Measurements from ENCODE around the gene OR10H2. TPM values are rescaled to one million over a fixed set of nuclear protein-coding genes. Genes with fewer than 3 reads are reported as not detected.

Gene OR10H2
- total RNA-seq, 1 experiment from 2014 or later, result not detected

DNA sequence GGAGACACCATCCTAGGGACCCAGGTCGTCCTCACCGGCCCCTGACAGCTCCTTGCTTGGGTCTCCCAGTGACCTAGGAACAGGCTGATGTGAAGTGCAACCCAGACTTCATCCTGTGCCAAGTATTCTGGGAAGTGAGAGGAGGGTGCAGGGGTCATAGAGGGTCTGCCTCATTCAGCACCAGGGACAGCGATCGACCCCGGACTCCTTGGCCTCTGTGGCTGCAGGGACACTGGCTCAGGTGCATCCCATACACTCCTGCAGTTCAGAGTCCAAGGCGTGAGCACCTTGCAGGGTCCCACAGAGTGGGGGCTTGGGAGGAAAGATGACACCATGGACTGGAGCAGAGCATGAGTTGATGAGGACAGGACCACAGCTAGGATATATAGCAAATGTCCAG lies 10.0 kb upstream of the OR10H2 start:
- ChIA-PET CTCF (no interaction called here), POLR2A (no interaction called here)
- in situ Hi-C loops (cut with HindIII; ENCODE audit: low pct_unique_long_range_greater_than_20kb, low sequenced_read_pairs) (no loop called here), intact Hi-C loops (cut with micrococcal nuclease; ENCODE audit: unreplicated experiment) (no loop called here)
- H3K36me3 ChIP-seq (ENCODE audit: control insufficient read depth, insufficient read depth, low read length), result no peaks in the 10 kb centered on the region
- DNase-seq (ENCODE audit: low read depth, low spot score), result no peak
- TF ChIP-seq SIN3A (IDR thresholded peaks at IDR 0.05; ENCODE audit: borderline replicate concordance, insufficient read depth, low read depth, low read length), result no peak
- TF ChIP-seq, protein P1, sequence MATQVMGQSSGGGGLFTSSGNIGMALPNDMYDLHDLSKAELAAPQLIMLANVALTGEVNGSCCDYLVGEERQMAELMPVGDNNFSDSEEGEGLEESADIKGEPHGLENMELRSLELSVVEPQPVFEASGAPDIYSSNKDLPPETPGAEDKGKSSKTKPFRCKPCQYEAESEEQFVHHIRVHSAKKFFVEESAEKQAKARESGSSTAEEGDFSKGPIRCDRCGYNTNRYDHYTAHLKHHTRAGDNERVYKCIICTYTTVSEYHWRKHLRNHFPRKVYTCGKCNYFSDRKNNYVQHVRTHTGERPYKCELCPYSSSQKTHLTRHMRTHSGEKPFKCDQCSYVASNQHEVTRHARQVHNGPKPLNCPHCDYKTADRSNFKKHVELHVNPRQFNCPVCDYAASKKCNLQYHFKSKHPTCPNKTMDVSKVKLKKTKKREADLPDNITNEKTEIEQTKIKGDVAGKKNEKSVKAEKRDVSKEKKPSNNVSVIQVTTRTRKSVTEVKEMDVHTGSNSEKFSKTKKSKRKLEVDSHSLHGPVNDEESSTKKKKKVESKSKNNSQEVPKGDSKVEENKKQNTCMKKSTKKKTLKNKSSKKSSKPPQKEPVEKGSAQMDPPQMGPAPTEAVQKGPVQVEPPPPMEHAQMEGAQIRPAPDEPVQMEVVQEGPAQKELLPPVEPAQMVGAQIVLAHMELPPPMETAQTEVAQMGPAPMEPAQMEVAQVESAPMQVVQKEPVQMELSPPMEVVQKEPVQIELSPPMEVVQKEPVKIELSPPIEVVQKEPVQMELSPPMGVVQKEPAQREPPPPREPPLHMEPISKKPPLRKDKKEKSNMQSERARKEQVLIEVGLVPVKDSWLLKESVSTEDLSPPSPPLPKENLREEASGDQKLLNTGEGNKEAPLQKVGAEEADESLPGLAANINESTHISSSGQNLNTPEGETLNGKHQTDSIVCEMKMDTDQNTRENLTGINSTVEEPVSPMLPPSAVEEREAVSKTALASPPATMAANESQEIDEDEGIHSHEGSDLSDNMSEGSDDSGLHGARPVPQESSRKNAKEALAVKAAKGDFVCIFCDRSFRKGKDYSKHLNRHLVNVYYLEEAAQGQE (IDR thresholded peaks at IDR 0.05; ENCODE audit: insufficient read depth in 1 of 2, low read depth in 2 of 2, low read length in 1 of 2), result peak; percentile 76 to 81
- no peaks in the 10 kb centered on the region for H3K9me3 ChIP-seq (ENCODE audit: control insufficient read depth, insufficient read depth, low read depth, low read length)
- ATAC-seq, result no peak
- H3K4me1 ChIP-seq (ENCODE audit: control insufficient read depth, insufficient read depth, low read length), result no peaks in the 10 kb centered on the region
- H3K4me3 ChIP-seq (ENCODE audit: low read depth in 2 of 2, low read length in 2 of 2), result no peak overlapping the region
- H3K27ac ChIP-seq (ENCODE audit: low read length), result no peak overlapping the region
- no TSS peak for BruUV-seq (replicated peaks)
- peaks cover 4% of the 10 kb centered on the region for H3K27me3 ChIP-seq (ENCODE audit: control insufficient read depth, insufficient read depth, low read length)

- CTCF ChIA-PET, result no interaction called here
- POLR2A ChIA-PET, result no interaction called here
- BruUV-seq (replicated peaks), result no TSS peak
- TF ChIP-seq, protein P1 (IDR thresholded peaks at IDR 0.05; ENCODE audit: insufficient read depth in 1 of 2, low read depth in 2 of 2, low read length in 1 of 2), result no peak
- TF ChIP-seq TCF7L2 (IDR thresholded peaks at IDR 0.05; ENCODE audit: low read depth, low read length) (no peak), POLR2AphosphoS5 (IDR thresholded peaks at IDR 0.05; ENCODE audit: low read depth, low read length) (no peak), SIN3A (IDR thresholded peaks at IDR 0.05; ENCODE audit: borderline replicate concordance, insufficient read depth, low read depth, low read length) (no peak)
- TF ChIP-seq, protein P2, sequence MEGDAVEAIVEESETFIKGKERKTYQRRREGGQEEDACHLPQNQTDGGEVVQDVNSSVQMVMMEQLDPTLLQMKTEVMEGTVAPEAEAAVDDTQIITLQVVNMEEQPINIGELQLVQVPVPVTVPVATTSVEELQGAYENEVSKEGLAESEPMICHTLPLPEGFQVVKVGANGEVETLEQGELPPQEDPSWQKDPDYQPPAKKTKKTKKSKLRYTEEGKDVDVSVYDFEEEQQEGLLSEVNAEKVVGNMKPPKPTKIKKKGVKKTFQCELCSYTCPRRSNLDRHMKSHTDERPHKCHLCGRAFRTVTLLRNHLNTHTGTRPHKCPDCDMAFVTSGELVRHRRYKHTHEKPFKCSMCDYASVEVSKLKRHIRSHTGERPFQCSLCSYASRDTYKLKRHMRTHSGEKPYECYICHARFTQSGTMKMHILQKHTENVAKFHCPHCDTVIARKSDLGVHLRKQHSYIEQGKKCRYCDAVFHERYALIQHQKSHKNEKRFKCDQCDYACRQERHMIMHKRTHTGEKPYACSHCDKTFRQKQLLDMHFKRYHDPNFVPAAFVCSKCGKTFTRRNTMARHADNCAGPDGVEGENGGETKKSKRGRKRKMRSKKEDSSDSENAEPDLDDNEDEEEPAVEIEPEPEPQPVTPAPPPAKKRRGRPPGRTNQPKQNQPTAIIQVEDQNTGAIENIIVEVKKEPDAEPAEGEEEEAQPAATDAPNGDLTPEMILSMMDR (IDR thresholded peaks at IDR 0.05), result no peak
- Histone ChIP-seq H3K36me3 (ENCODE audit: control insufficient read depth, insufficient read depth, low read length) (no peaks in the 10 kb centered on the region), H3K4me3 (ENCODE audit: low read depth in 2 of 2, low read length in 2 of 2) (no peak overlapping the region), H3K27me3 (ENCODE audit: control insufficient read depth, insufficient read depth, low read length) (peaks cover 4% of the 10 kb centered on the region), H3K9me3 (ENCODE audit: control insufficient read depth, insufficient read depth, low read depth, low read length) (no peaks in the 10 kb centered on the region), H3K4me1 (ENCODE audit: control insufficient read depth, insufficient read depth, low read length) (no peaks in the 10 kb centered on the region), H3K27ac (ENCODE audit: low read length) (no peak overlapping the region)
- no peak for ATAC-seq
- in situ Hi-C loops (cut with HindIII; ENCODE audit: low pct_unique_long_range_greater_than_20kb, low sequenced_read_pairs), result no loop called here
- intact Hi-C loops (cut with micrococcal nuclease; ENCODE audit: unreplicated experiment), result no loop called here
- no peak for DNase-seq (ENCODE audit: low read depth, low spot score)
These were observed 6.6 kb upstream of the OR10H2 start for GRCh38 chr19:15721268-15721667.
